GOT3 (cell line): ENCODE measurements around the gene TUBG2.
A peak's percentile ranks its signal among the peaks of the same experiment; 100 is the strongest.
"Not testable (repeated sequence)": the region's sequence is repeated elsewhere in the genome, so short reads cannot be mapped to it uniquely, and the experiment has no call there.

Experiments used
- DNase-seq: peaks from one replicate; lab custom pipeline; 2025; ENCODE audit warnings: mixed read lengths; lab: John Stamatoyannopoulos, UW

The TUBG2 gene

DNA sequence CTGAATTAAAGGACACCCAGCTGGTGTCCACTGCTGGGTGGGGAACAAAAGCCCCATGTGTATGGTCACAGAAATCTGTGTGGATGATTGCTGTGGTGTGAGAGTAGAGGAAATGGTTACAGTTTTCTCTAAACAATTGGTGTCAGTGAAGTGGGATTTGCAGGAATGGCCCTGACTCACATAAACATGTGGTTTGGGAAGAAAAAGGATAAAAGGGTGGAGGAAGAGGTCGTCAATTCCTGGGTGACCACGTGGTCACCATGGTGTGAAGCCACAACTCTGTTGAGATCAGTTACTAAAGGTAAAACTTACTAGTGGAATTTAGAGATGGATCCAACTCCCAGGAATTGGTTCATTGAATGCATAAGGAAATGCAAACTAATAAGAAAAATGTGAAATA lies 3.6 kb upstream of the TUBG2 start:
- no peak for DNase-seq

DNA sequence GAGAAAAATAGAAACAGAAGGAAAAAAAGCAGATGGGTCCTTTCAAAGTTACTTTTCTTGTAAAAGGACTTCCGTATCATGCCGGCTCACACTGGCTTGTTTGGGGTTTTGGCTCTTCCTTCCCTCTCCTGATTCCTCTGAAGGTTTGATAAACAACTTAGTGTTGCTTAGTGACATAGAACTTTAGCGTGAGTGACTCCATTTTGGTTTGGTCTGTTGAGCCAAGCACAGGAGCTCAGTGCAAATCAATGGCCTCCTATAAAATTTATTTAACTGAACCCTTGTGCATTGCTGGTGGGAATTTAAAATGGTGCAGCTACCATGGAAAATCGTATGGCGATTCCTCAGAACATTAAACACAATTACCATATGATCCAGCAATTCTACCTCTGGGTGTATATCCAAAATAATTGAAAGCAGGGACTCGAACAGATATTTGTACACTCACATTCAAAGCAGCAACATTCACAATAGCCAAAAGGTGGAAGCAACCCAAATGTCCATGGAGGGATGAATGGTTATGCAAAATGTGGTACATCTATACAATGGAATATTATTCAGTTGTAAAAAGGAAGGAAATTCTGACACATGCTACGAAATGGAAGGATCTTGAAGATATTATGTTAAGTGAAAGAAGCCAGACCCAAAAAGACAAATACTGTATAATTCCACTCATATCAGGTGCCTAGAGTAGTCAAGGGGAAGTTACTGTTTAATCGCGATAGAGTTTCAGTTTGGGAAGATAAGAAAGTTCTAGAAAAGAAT lies 1.1 kb upstream of the TUBG2 start:
- DNase-seq, result no peak

- DNase-seq, result not testable (repeated sequence)
Observed at GRCh38 chr17:42659932-42660274, 819 bp downstream of the TUBG2 start.

GRCh38 chr17:42660692-42661345 lies 1.7 kb downstream of the TUBG2 start:
- DNase-seq, result no peak

DNA sequence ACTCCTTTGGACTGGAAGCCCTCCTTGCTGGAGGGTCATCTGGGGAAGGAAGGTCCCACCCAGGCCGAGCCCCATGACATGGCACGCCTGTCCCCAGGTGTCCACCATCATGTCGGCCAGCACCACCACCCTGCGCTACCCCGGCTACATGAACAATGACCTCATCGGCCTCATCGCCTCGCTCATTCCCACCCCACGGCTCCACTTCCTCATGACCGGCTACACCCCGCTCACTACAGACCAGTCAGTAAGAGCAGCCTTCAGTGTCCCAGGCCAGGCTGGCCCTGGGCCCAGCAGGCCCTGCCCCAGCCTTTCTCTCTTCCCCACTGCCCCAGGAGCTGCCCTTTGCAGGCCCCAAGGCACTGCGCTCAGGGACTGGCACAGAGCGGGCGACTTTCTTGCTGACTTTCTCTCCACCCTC lies 6.5 kb downstream of the TUBG2 start:
- no peak for DNase-seq

- DNase-seq, result not testable (repeated sequence)
Observed at GRCh38 chr17:42666126-42666525, 7.0 kb downstream of the TUBG2 start.

DNA sequence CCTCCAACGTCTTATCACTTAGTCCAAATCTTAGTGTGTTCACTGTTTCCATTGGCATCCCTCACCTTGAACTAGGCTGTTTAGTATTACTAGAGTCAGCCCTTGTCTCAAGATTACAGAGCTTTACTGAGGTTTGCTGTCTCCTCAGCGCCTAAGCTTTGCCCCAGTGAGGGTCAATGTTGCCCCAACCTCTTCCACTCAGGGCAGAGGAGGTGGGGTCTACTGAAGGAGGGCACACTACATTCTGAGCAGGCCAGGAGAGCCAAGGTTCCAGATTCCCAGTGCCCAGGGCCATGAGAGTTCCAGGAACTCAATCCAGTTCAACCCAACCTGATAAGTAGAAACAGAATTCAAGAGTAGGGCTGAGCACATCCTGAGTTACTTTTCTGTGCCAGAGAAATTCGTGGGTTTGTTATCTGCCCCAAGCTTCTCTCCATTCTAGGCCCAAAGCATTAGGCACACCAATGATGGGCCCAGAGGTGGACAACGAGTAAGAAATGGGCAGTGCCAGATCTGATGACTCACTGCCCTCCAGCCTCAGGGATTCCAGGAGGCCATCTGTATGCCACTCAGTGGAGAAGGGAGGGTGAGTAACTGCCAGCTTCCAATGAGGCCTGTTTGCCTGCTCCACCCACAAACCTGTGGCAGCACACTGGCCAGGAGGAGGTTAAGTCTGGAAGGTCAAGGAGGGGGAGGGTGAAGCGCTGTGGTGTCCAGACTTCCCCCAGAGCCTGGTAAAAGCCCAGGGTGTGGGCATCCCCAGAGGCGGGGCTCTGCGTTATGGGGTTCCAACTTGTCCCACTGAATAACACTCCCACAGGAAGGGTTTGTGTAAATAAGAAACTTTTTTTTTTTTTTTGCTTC lies 8.2 kb downstream of the TUBG2 start:
- DNase-seq, result peak; percentile 52

GRCh38 chr17:42669705-42669976 lies 10.6 kb downstream of the TUBG2 start:
- no peak for DNase-seq

GRCh38 chr17:42669977-42670788 lies 11.1 kb downstream of the TUBG2 start:
- no peak for DNase-seq

DNA sequence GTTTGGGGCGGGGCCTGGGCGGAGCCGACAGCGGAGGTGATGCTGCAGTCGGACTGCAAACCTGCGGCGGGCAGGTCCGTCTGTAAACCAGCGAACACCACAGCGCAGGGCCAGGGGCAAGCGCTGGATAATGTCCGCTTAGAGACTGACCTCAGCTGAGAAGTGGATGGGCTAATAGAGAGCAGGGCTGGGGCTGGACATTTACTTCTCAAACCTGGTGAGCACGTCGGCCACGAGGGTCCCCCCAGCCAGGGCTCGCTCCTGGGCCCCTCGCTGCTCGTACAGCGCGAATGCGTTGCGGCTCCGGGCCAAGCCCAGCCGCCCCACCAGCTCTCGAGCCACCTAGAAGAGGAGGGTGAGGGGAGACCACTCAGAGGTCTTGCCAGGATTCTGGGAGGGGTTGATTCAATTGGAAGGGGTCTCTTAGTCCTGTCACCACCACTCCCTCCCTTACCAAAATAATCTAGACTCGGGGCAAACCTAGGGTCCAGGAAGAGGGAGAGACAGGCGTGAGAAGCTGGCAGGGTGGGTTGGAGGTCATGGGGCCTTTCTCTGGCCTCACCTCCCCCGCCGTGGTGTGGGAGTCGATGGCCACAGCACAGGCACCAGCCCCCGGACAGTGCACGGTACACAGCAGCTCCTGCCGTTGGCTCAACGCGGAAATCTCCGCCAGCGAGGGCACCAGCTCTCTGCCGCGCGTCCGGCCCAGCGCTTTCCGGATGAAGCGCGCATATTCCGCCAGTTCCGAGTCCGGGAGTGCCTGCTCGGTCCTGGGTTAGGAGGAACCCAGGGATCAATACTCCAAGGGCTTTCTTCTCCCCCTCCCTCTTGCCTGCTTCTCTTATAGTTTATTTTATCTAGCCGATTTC lies 11.9 kb downstream of the TUBG2 start:
- DNase-seq, result no peak

DNA sequence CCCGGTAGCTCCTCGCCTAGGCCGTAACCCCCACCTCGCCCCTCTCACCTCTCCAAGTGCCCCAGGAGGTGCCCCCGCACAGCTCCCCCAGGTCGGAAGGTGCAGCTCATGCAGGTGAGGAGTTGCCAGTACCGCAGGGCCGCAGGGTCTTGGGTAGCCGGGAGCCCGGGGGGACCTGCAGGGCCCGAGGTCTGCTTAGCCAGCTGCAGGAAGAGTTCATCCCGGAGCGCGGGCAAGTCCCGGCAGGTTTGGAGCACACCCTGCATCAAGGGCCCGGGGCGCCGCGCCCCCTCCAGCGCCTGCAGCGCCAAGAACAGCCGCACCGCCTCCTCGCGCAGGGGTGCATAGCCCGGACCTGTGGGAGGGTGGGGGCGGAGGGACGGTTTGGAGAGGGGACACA lies 13.0 kb downstream of the TUBG2 start:
- no peak for DNase-seq

DNA sequence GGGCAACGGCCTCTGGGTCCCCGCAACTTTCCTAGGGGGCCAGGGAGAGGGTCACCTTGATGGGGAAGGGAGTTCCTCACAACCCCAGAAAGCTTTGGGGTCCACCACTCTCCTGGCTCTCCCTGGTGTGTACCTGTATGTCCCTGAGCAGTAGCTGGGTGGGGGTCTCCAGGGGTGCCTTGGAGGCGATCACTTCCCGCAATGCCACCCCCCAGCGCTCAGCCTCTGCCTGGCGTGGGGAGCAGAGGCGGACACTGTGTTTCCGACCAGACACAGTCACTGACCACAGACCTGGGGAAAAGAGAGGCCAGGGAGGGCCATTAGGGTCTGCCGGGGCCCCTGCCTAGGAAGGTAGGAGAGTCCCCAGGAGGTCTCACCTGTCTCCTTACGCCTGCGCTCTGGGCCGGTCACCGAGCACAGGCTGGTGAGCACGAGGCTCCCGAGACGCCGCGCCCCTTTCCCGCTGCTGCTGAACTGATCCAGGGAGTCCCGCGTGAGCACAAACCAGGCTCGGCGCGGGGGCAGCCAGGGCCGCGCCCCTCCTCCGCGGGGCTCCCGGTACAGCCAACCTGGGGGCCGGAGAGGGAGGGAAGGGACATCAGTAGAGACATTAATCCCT lies 14.3 kb downstream of the TUBG2 start:
- DNase-seq, result no peak

GRCh38 chr17:42673885-42674754 lies 15.0 kb downstream of the TUBG2 start:
- no peak for DNase-seq

- DNase-seq, result no peak
Observed at GRCh38 chr17:42674755-42675347, 15.8 kb downstream of the TUBG2 start.

- DNase-seq, result no peak
Observed at GRCh38 chr17:42675348-42675964, 16.4 kb downstream of the TUBG2 start.

DNA sequence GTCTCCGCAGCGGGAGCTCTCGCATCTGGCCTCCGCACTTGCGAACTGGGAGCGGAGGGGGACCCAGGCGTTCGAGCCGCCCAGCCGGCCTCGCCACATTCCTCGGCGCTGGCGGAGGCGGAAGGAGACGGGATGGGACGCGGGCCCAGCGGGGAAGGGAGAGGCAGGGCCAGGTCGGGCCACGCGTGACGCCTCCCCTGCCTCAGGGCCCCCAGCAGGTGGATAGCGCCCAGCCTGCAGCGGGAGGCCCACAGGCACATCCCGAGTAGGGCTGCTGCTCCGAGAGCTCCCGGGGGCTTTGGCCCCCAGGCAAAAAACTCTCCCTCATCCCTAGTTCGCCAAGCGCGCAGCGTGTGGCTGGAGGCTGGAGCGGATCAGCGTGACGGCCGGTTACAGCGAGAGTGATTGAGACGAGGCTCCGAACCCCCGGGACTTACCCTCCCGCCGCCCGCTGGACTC lies 16.9 kb downstream of the TUBG2 start:
- DNase-seq, result no peak

- DNase-seq, result no peak
Observed at GRCh38 chr17:42676424-42677011, 17.4 kb downstream of the TUBG2 start, which contains the start of gene PLEKHH3. PLEKHH3 (minus strand) TSS chr17:42676994; CDS start chr17:42676563, 431 bp downstream.
